Suprapubic skin (tissue), 4 donors: Measurements from ENCODE around the gene THAP2. TPM values are rescaled to one million over a fixed set of nuclear protein-coding genes. Genes with fewer than 3 reads are reported as not detected.

ENCODE experiments used
- DNase-seq, 2 donors: peaks; one replicate each; pipeline ENCODE4 v3.0.0-alpha.2; 2019; ENCODE audit warnings: low spot score in 2 of 2
- H3K27ac ChIP-seq: fragments of 200-600 bp; sonication (generic); one replicate; pipeline ENCODE4 v1.5.1; 2019
- H3K27me3 ChIP-seq: fragments of 200-600 bp; sonication (generic); one replicate; pipeline ENCODE4 v1.5.1; 2019
- H3K36me3 ChIP-seq: fragments of 200-600 bp; sonication (generic); one replicate; pipeline ENCODE4 v1.5.1; 2019
- H3K4me1 ChIP-seq: fragments of 200-600 bp; sonication (generic); one replicate; pipeline ENCODE4 v1.5.1; 2019
- H3K4me3 ChIP-seq: fragments of 200-600 bp; sonication (generic); one replicate; pipeline ENCODE4 v1.5.1; 2019; ENCODE audit warnings: mild to moderate bottlenecking
- H3K9me3 ChIP-seq: fragments of 200-600 bp; sonication (generic); one replicate; pipeline ENCODE4 v1.5.1; 2019
- CTCF ChIP-seq, 2 donors: fragments of 200-600 bp in 1 of 2; fragments of 450-650 bp in 1 of 2; sonication (generic) in 1 of 2; IDR thresholded peaks; one replicate each; pipeline ENCODE4 v1.5.1; 2016 to 2019; ENCODE audit warnings: antibody characterized with exemption in 2 of 2, mild to moderate bottlenecking in 1 of 2, moderate library complexity in 1 of 2
- EP300 ChIP-seq: sonication (generic); formaldehyde crosslinking; IDR thresholded peaks from one replicate; pipeline ENCODE4 v1.6.1; 2017; ENCODE audit warnings: antibody characterized with exemption
- POLR2A ChIP-seq, 2 donors: fragments of 450-650 bp; IDR thresholded peaks; one replicate each; pipeline ENCODE4 v1.6.1; 2017; ENCODE audit warnings: antibody characterized with exemption in 2 of 2, mild to moderate bottlenecking in 2 of 2, moderate library complexity in 2 of 2
- POLR2AphosphoS5 ChIP-seq, 3 donors: sonication (generic); formaldehyde crosslinking; IDR thresholded peaks; one replicate each; pipeline ENCODE4 v1.6.1; 2017; ENCODE audit warnings: antibody characterized with exemption in 3 of 3
- WGBS: methylation state at CpG from one replicate; pipeline ENCODE4 v1.1.5; 2018; 5-methylcytosine and 5-hydroxymethylcytosine counted together
- total RNA-seq, 4 donors: library from RNA; depleted of rRNA; stranded (reverse); fragments of >200 nt; gene quantifications; one replicate each; pipeline ENCODE4 v1.1.0, GENCODE V29; 2016

THAP2 gene
- total RNA-seq, 4 donors from 2014 or later: 1.9 to 3.6 (median 3.3) TPM

- WGBS: 99% methylated on average over 5 of the region's 5 CpGs
- DNase-seq: no peak
- TF ChIP-seq EP300 (no peak), POLR2AphosphoS5 (IDR thresholded peaks at IDR 0.05) (no peak), POLR2A (IDR thresholded peaks at IDR 0.05) (no peak), CTCF (IDR thresholded peaks at IDR 0.05) (no peak)
- Histone ChIP-seq H3K4me3 (no peak overlapping the region), H3K9me3 (no peaks in the 10 kb centered on the region), H3K27me3 (no peaks in the 10 kb centered on the region), H3K4me1 (peaks cover 14% of the 10 kb centered on the region), H3K36me3 (peaks cover 35% of the 10 kb centered on the region), H3K27ac (no peak overlapping the region)
These were observed 38.5 kb downstream of the THAP2 start for GRCh38 chr12:71702590-71702989.

GRCh38 chr12:71703206-71703605 lies 39.1 kb downstream of the THAP2 start:
- Histone ChIP-seq H3K27ac (no peak overlapping the region), H3K27me3 (no peaks in the 10 kb centered on the region), H3K9me3 (no peaks in the 10 kb centered on the region), H3K36me3 (peaks cover 29% of the 10 kb centered on the region), H3K4me3 (no peak overlapping the region), H3K4me1 (peaks cover 14% of the 10 kb centered on the region)
- DNase-seq: no peak
- 41% methylated on average over 2 of the region's 2 CpGs for WGBS
- TF ChIP-seq POLR2AphosphoS5 (IDR thresholded peaks at IDR 0.05): no peak
- TF ChIP-seq CTCF (IDR thresholded peaks at IDR 0.05): no peak
- no peak for TF ChIP-seq POLR2A (IDR thresholded peaks at IDR 0.05)
- TF ChIP-seq EP300: no peak

- 66% methylated on average over 2 of the region's 2 CpGs for WGBS
- Histone ChIP-seq H3K27me3 (no peaks in the 10 kb centered on the region), H3K36me3 (peaks cover 12% of the 10 kb centered on the region), H3K9me3 (no peaks in the 10 kb centered on the region), H3K4me3 (no peak overlapping the region), H3K4me1 (peaks cover 14% of the 10 kb centered on the region), H3K27ac (no peak overlapping the region)
- TF ChIP-seq CTCF (IDR thresholded peaks at IDR 0.05) (no peak), EP300 (no peak), POLR2AphosphoS5 (IDR thresholded peaks at IDR 0.05) (no peak), POLR2A (IDR thresholded peaks at IDR 0.05) (no peak)
- DNase-seq: no peak
These were observed 40.8 kb downstream of the THAP2 start for GRCh38 chr12:71704920-71705319.

- no peak overlapping the region for H3K27ac ChIP-seq
- TF ChIP-seq POLR2A (IDR thresholded peaks at IDR 0.05) (no peak), EP300 (no peak), POLR2AphosphoS5 (IDR thresholded peaks at IDR 0.05) (no peak), CTCF (IDR thresholded peaks at IDR 0.05) (no peak)
- no peaks in the 10 kb centered on the region for H3K9me3 ChIP-seq
- H3K27me3 ChIP-seq: no peaks in the 10 kb centered on the region
- H3K4me1 ChIP-seq: peaks cover 9% of the 10 kb centered on the region
- DNase-seq: no peak
- WGBS: 73% methylated on average over 1 of the region's 1 CpG
- no peaks in the 10 kb centered on the region for H3K36me3 ChIP-seq
- H3K4me3 ChIP-seq: no peak overlapping the region
These were observed 44.6 kb downstream of the THAP2 start for GRCh38 chr12:71708658-71709057.

GRCh38 chr12:71710276-71711125 lies 46.4 kb downstream of the THAP2 start:
- Histone ChIP-seq H3K9me3 (no peaks in the 10 kb centered on the region), H3K4me3 (no peak overlapping the region), H3K27ac (no peak overlapping the region), H3K36me3 (no peaks in the 10 kb centered on the region), H3K27me3 (no peaks in the 10 kb centered on the region), H3K4me1 (no peaks in the 10 kb centered on the region)
- no peak for DNase-seq
- 78% methylated on average over 7 of the region's 7 CpGs for WGBS
- TF ChIP-seq CTCF (IDR thresholded peaks at IDR 0.05): no peak
- no peak for TF ChIP-seq EP300
- TF ChIP-seq POLR2AphosphoS5 (IDR thresholded peaks at IDR 0.05): no peak
